HG03571 (cell line): ENCODE data around the gene AGAP6.
A peak's percentile ranks its signal among the peaks of the same experiment; 100 is the strongest.
"Not testable (repeated sequence)": the region's sequence is repeated elsewhere in the genome, so short reads cannot be mapped to it uniquely, and the experiment has no call there.

Experiments
- ATAC-seq: cut with Tn5 transposase; IDR thresholded peaks from one replicate; pipeline ENCODE4 v1.9.1; 2021; ENCODE audit not compliant: unreplicated experiment

Gene AGAP6

GRCh38 chr10:49988376-49988775 lies at the start of gene AGAP6:
TSS of gene AGAP6 (plus strand) at chr10:49988406. CDS start at chr10:49988716, 310 bp downstream.
- ATAC-seq: not testable (repeated sequence)

GRCh38 chr10:49941447-49942338 lies 46.5 kb upstream of the AGAP6 start, which contains the start of the genes PARG and TIMM23B:
TSS of gene PARG (minus strand) at chr10:49942027. CDS start at chr10:49941725, 302 bp downstream.
TSS of gene TIMM23B (plus strand) at chr10:49942053. CDS start at chr10:49942195, 142 bp downstream.
- peak; percentile 60 for ATAC-seq

GRCh38 chr10:49942339-49942705 lies 45.9 kb upstream of the AGAP6 start:
- peak; percentile 23 for ATAC-seq

- not testable (repeated sequence) for ATAC-seq
Observed at GRCh38 chr10:49943607-49944006, 44.6 kb upstream of the AGAP6 start.

- peak; percentile 52 for ATAC-seq
Observed at GRCh38 chr10:49948142-49948541, 40.1 kb upstream of the AGAP6 start.

GRCh38 chr10:49948737-49949136 lies 39.5 kb upstream of the AGAP6 start:
- ATAC-seq: not testable (repeated sequence)

GRCh38 chr10:49952006-49952405 lies 36.2 kb upstream of the AGAP6 start:
- ATAC-seq: not testable (repeated sequence)

- ATAC-seq: not testable (repeated sequence)
Observed at GRCh38 chr10:49953122-49953521, 35.1 kb upstream of the AGAP6 start.

GRCh38 chr10:49970331-49970857 lies 17.8 kb upstream of the AGAP6 start:
- ATAC-seq: not testable (repeated sequence)

GRCh38 chr10:49971466-49971865 lies 16.7 kb upstream of the AGAP6 start:
- not testable (repeated sequence) for ATAC-seq

GRCh38 chr10:49972094-49972493 lies 16.1 kb upstream of the AGAP6 start:
- ATAC-seq: not testable (repeated sequence)

GRCh38 chr10:49977756-49978155 lies 10.4 kb upstream of the AGAP6 start:
- ATAC-seq: not testable (repeated sequence)

- not testable (repeated sequence) for ATAC-seq
Observed at GRCh38 chr10:49987207-49987606, 999 bp upstream of the AGAP6 start.

- ATAC-seq: not testable (repeated sequence)
Observed at GRCh38 chr10:49995321-49995720, 7.1 kb downstream of the AGAP6 start.

GRCh38 chr10:50014024-50014423 lies 25.8 kb downstream of the AGAP6 start:
- not testable (repeated sequence) for ATAC-seq

- not testable (repeated sequence) for ATAC-seq
Observed at GRCh38 chr10:50015596-50016220, 27.5 kb downstream of the AGAP6 start.

- not testable (repeated sequence) for ATAC-seq
Observed at GRCh38 chr10:50016926-50017325, 28.7 kb downstream of the AGAP6 start.

- ATAC-seq: not testable (repeated sequence)
Observed at GRCh38 chr10:50017646-50018045, 29.4 kb downstream of the AGAP6 start.

- ATAC-seq: not testable (repeated sequence)
Observed at GRCh38 chr10:50019279-50019678, 31.1 kb downstream of the AGAP6 start.

GRCh38 chr10:50020451-50021024 lies 32.3 kb downstream of the AGAP6 start:
- not testable (repeated sequence) for ATAC-seq

- ATAC-seq: no peak
Observed at GRCh38 chr10:50021646-50022045, 33.4 kb downstream of the AGAP6 start.
